MM.1S (cell line): ENCODE data around the gene ITGB5.

Experiments
- EZH2phosphoT487 ChIP-seq: fragments of 300-600 bp; sonication (generic); IDR thresholded peaks from 2 replicates; pipeline ENCODE4 v1.6.1; 2018; ENCODE audit warnings: antibody characterized with exemption, low read length
- TF ChIP-seq, protein P1 (sequence below): fragments of 300-600 bp; sonication (generic); IDR thresholded peaks from 2 replicates; pipeline ENCODE4 v1.5.1; 2016; ENCODE audit warnings: antibody characterized with exemption, low read length, mixed read lengths

DNA sequence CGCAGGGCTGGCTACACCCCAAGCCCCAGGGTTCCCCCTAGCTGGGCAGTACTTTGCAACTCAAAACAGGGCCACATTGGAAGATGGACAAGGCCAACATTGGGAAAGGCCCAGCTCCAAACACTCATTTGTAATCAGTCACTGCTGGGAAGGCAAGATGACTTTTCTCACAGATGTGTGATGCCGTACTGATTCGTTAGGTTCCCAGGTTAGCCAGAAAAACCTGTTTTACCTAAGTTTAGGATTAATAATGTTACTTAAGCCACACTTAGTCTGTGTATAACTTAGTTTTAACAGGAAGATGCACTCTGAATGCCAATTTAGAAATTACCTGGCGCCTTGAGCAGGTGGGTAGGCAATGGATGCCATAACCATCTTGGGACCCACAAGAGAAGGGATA, 71.0 kb downstream of the ITGB5 start:
- no peak for TF ChIP-seq EZH2phosphoT487
- TF ChIP-seq, protein P1, sequence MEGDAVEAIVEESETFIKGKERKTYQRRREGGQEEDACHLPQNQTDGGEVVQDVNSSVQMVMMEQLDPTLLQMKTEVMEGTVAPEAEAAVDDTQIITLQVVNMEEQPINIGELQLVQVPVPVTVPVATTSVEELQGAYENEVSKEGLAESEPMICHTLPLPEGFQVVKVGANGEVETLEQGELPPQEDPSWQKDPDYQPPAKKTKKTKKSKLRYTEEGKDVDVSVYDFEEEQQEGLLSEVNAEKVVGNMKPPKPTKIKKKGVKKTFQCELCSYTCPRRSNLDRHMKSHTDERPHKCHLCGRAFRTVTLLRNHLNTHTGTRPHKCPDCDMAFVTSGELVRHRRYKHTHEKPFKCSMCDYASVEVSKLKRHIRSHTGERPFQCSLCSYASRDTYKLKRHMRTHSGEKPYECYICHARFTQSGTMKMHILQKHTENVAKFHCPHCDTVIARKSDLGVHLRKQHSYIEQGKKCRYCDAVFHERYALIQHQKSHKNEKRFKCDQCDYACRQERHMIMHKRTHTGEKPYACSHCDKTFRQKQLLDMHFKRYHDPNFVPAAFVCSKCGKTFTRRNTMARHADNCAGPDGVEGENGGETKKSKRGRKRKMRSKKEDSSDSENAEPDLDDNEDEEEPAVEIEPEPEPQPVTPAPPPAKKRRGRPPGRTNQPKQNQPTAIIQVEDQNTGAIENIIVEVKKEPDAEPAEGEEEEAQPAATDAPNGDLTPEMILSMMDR: no peak
